ENCODE data around the gene TMEM186.
"Not testable (repeated sequence)": the region's sequence is repeated elsewhere in the genome, so short reads cannot be mapped to it uniquely, and the experiment has no call there.

TMEM186 gene

DNA sequence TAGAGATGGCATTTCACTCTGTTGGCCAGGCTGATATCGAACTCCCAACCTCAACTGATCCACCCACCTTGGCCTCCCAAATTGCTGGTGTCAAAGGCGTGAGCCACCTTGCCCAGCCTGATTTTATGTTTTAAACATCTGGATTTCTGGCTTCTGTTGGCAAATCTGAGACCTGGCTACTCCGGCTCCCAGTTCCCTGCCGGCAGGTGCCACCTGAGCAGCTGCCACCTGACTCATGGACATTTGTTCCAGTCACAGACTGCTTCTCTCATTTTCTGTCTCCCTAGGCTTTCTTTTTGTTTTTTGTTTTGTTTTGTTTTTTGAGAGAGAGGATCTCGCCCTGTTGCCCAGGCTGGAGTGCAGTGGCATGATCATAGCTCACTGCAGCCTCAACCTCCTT, 9.8 kb upstream of the TMEM186 start:
- H3K4me3 ChIP-seq (ENCODE audit: low read depth, low read length), result no peak overlapping the region
- TF ChIP-seq, protein P1, sequence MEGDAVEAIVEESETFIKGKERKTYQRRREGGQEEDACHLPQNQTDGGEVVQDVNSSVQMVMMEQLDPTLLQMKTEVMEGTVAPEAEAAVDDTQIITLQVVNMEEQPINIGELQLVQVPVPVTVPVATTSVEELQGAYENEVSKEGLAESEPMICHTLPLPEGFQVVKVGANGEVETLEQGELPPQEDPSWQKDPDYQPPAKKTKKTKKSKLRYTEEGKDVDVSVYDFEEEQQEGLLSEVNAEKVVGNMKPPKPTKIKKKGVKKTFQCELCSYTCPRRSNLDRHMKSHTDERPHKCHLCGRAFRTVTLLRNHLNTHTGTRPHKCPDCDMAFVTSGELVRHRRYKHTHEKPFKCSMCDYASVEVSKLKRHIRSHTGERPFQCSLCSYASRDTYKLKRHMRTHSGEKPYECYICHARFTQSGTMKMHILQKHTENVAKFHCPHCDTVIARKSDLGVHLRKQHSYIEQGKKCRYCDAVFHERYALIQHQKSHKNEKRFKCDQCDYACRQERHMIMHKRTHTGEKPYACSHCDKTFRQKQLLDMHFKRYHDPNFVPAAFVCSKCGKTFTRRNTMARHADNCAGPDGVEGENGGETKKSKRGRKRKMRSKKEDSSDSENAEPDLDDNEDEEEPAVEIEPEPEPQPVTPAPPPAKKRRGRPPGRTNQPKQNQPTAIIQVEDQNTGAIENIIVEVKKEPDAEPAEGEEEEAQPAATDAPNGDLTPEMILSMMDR (IDR thresholded peaks at IDR 0.05; ENCODE audit: low read depth, low read length), result no peak

DNA sequence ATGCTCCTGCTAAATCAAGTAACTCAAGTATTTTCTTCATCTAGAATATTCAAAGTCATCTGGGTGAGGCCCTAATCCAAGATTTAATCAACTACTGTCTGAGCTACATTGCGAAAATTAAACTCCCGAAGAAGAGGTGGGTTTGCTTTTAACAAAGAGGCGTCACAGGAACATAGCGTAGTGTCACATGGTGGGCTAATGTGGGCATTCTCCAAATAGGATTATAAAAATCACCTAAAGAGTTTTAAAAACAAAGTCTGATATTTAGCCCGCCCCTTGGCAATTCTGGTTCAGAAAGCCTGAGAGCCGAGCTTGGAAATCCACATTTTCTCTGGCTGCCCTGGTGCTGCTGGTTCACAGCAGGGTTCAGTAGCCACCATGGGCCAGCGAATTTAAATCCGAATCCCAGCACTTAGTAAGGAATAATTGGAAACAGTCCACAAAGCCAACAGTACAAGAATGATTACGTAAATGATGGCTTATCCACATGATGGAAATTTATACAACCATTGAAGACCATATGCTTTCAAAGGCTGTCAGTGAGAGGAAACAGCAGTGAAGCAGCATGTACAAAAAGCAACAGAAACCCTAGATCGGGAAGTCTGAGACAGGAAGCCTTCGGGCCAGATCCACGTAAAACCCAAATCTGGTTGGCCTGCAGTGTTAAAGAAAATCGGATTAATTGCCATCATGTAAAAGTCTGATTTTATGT, 9.0 kb upstream of the TMEM186 start:
- TF ChIP-seq, protein P1 (IDR thresholded peaks at IDR 0.05; ENCODE audit: low read depth, low read length), result no peak
- H3K4me3 ChIP-seq (ENCODE audit: low read depth, low read length), result no peak overlapping the region

DNA sequence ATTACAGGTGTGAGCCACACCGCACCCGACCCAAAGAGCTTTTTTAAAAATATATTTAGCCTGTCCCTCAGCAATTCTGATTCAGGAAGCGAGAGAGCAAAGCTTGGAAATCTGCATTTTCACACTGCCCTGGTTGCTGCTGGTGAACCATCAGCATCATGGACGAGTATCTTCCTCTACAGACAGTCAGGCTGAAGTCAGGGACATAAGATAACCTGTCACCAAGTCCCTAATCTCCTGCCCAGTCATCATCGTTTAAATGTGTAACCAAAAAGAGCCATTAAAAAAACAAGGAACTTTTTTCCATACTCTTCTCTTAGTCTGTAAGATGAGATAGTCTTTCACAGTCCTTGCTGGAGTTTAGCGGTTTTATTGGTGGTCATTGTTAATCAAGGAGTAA, 6.9 kb upstream of the TMEM186 start:
- TF ChIP-seq, protein P1 (IDR thresholded peaks at IDR 0.05; ENCODE audit: low read depth, low read length), result no peak
- H3K4me3 ChIP-seq (ENCODE audit: low read depth, low read length), result no peak overlapping the region

DNA sequence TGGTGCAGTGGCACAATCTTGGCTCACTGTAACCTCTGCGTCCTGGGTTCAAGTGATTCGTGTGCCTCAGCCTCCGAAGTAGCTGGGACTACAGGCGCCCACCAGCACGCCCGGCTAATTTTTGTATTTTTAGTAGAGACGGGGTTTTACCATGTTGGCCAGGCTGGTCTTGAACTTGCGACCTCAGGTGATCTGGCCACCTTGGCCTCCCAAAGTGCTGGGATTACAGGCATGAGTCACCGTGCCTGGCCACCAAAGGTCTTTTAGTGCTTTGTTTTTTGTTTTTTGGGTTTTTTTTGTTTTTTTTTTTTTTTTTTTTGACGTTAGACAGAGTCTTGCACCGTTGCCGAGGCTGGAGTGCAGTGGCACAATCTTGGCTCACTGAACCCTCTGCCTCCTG, 6.3 kb upstream of the TMEM186 start:
- H3K4me3 ChIP-seq (ENCODE audit: low read depth, low read length), result not testable (repeated sequence)

DNA sequence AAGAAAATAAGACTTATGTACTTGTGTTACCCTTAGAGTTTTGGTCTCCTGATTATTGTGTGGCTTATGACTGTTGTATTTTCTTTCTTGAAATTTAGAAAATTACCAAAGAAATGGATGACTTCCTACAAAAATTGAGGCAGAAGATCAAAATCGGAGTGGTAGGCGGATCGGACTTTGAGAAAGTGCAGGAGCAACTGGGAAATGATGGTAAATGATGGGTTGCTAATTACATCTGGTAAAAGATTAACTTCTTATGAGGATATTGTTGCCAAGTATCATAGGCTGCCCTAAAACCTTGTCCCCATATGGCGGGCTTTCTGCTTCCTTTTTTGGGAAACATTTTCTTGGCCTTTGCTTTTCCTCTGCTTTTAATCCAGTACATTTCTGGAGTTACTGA, 4.3 kb upstream of the TMEM186 start:
- no peak overlapping the region for H3K4me3 ChIP-seq (ENCODE audit: low read depth, low read length)
- TF ChIP-seq, protein P1 (IDR thresholded peaks at IDR 0.05; ENCODE audit: low read depth, low read length), result no peak

DNA sequence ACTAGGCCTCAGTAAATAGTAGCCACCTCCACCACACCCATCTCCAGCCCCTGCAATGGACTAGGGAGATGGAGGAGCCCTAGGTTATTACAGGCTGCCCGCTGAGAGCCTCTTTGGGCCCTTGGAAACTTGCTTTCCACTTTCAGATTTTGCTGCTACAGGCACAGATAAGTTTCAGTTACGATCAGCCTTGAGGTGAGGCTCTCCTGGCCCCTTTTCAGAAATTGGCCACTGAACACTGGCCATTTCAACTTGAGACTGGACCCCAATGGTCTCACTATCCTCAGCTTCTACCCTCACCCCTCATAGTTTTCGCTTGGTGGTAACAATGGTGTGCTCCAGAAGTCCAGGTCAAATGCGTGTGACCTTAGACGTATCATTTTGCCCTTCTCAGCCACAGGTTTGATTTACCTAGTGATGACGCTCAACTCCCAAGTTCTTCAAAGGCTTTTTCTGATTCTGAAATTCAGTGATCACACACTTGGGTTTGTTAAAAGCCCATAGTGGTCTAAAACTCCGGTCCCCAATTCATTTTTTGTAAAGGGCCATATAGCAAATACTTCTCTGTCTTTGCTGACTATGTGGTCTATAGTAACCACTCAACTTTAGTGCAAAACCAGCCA, 1.2 kb upstream of the TMEM186 start:
- TF ChIP-seq, protein P1 (IDR thresholded peaks at IDR 0.05; ENCODE audit: low read depth, low read length), result no peak

DNA sequence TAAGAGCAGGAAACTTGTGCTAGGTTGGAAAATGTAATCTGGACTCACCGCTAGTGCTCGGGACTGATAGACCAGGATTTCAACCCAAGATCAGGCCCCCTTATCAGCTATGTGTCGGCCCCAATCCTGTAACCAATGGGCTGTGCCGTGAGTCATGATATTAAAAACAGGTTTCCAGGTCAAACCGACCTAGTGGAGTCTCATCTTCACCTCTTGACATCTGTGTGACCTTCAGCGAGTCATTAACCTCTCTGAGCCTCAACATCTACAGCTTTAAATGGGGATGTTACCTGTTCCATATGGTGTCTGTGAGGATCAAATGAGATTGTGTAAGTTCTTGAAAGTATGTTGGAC, 712 bp upstream of the TMEM186 start:
- TF ChIP-seq, protein P1 (IDR thresholded peaks at IDR 0.05; ENCODE audit: low read depth, low read length), result no peak
- peak overlapping the region; percentile 100 for H3K4me3 ChIP-seq (ENCODE audit: low read depth, low read length)

More for the DNA sequence above, 1.2 kb upstream of the TMEM186 start:
- H3K4me3 ChIP-seq (ENCODE audit: low read depth, low read length), result peak overlapping the region; percentile 100
